MM.1S (cell line): ENCODE measurements around the gene FLRT2.

ENCODE experiments used
- CTCF ChIP-seq: fragments of 300-600 bp; sonication (generic); IDR thresholded peaks from 2 replicates; pipeline ENCODE4 v1.5.1; 2016; ENCODE audit warnings: antibody characterized with exemption, low read length, mixed read lengths
- EZH2 ChIP-seq: fragments of 300-600 bp; sonication (generic); optimal IDR thresholded peaks from 2 replicates; pipeline ENCODE3; 2017; ENCODE audit warnings: low read depth, mild to moderate bottlenecking, antibody characterized with exemption, low read length, mixed read lengths
- EZH2phosphoT487 ChIP-seq: fragments of 300-600 bp; sonication (generic); IDR thresholded peaks from 2 replicates; pipeline ENCODE4 v1.6.1; 2018; ENCODE audit warnings: antibody characterized with exemption, low read length

- no peak for TF ChIP-seq CTCF
- TF ChIP-seq EZH2: no peak
- TF ChIP-seq EZH2phosphoT487: no peak
Observed at GRCh38 chr14:85576218-85576617, 46.3 kb downstream of the FLRT2 start.
